ENCODE measurements around the gene TST. TPM values are rescaled to one million over a fixed set of nuclear protein-coding genes. Genes with fewer than 3 reads are reported as not detected.

Gene TST
- total and polyA plus RNA-seq, 2 donors (not counting 1 experiment from before 2014, with no cell fraction given), result 12.7 to 21.6 TPM

DNA sequence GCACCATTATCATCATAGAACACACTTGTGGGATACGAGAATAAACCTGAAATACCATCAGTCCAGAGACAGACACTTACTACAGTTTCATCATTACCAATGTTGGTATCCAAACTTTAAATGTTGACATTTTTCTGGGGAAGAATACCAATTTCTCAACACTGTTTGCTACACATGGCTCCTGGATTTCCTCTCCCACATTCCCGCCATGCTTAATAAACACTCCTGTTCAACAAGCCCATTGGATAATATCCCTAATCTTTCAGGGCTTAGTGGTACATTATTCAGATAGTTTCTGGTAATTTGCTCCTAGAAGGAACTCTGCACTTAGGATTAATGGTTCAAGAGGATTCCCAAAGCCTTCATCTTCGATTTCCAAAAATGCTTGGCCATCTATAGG, 57.6 kb downstream of the TST start:
- no peak for DNase-seq (ENCODE audit: low read depth in 2 of 2)
- Histone ChIP-seq H3K79me2 (ENCODE audit: control insufficient read depth, insufficient read depth, low read length) (no peaks in the 10 kb centered on the region), H2AFZ (ENCODE audit: low read length) (no peak overlapping the region), H3K9ac (ENCODE audit: insufficient read depth, low read length) (no peak overlapping the region), H3K36me3 (ENCODE audit: control insufficient read depth, insufficient read depth, low read length) (no peaks in the 10 kb centered on the region), H3K27me3 (ENCODE audit: control insufficient read depth, insufficient read depth, low read length) (no peaks in the 10 kb centered on the region), H3K9me3 (ENCODE audit: control insufficient read depth, insufficient read depth, low read depth, low read length) (no peaks in the 10 kb centered on the region), H4K20me1 (ENCODE audit: control insufficient read depth, extremely low read depth, insufficient read depth, low read length) (no peaks in the 10 kb centered on the region), H3K4me3 (replicated peaks in 1 of 4; ENCODE audit: control extremely low read depth in 1 of 4, insufficient read depth in 1 of 4, low read depth in 3 of 4, low read length in 4 of 4) (no peak overlapping the region), H3K4me2 (ENCODE audit: extremely low read depth, insufficient read depth, low read length) (no peak overlapping the region), H3K4me1 (ENCODE audit: control insufficient read depth, extremely low read depth, insufficient read depth, low read length) (no peaks in the 10 kb centered on the region), H3K27ac (ENCODE audit: insufficient read depth, low read length) (no peak overlapping the region)
- TF ChIP-seq, protein P1, sequence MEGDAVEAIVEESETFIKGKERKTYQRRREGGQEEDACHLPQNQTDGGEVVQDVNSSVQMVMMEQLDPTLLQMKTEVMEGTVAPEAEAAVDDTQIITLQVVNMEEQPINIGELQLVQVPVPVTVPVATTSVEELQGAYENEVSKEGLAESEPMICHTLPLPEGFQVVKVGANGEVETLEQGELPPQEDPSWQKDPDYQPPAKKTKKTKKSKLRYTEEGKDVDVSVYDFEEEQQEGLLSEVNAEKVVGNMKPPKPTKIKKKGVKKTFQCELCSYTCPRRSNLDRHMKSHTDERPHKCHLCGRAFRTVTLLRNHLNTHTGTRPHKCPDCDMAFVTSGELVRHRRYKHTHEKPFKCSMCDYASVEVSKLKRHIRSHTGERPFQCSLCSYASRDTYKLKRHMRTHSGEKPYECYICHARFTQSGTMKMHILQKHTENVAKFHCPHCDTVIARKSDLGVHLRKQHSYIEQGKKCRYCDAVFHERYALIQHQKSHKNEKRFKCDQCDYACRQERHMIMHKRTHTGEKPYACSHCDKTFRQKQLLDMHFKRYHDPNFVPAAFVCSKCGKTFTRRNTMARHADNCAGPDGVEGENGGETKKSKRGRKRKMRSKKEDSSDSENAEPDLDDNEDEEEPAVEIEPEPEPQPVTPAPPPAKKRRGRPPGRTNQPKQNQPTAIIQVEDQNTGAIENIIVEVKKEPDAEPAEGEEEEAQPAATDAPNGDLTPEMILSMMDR (conservative IDR thresholded peaks at IDR 0.05 in 1 of 2, IDR thresholded peaks at IDR 0.05 in 1 of 2; ENCODE audit: low read depth in 1 of 2, low read length in 2 of 2), result no peak
- no peak for TF ChIP-seq EZH2 (IDR thresholded peaks at IDR 0.05; ENCODE audit: low read length, missing control alignments)

Other genes starting within 250 kb of the TST start
- 16.2 and 19.0 TPM in 2 replicates for gene IFT27, start 243.3 kb downstream of the TST start, total RNA-seq
- 12.3 and 14.1 TPM in 2 replicates for gene IFT27, start 243.3 kb downstream of the TST start, polyA plus RNA-seq
- gene PVALB, start 202.4 kb downstream of the TST start, total RNA-seq, result not detected in 2 replicates
- not detected in 2 replicates for gene PVALB, start 202.4 kb downstream of the TST start, polyA plus RNA-seq
- gene NCF4, start 158.4 kb downstream of the TST start, total RNA-seq, result not detected in 2 replicates
- not detected in 2 replicates for gene NCF4, start 158.4 kb downstream of the TST start, polyA plus RNA-seq
- gene CSF2RB, start 105.8 kb downstream of the TST start, total RNA-seq, result not detected in 2 replicates
- gene CSF2RB, start 105.8 kb downstream of the TST start, polyA plus RNA-seq, result not detected in 2 replicates
- gene MPST, start 295 bp upstream of the TST start, total RNA-seq, result 51.5 and 76.8 TPM in 2 replicates
- 13.5 and 14.8 TPM in 2 replicates for gene MPST, start 295 bp upstream of the TST start, polyA plus RNA-seq
- 19.3 and 19.5 TPM in 2 replicates for gene KCTD17, start 32.3 kb upstream of the TST start, total RNA-seq
- gene KCTD17, start 32.3 kb upstream of the TST start, polyA plus RNA-seq, result 10.6 and 19.2 TPM in 2 replicates
- gene TMPRSS6, start 90.3 kb upstream of the TST start, total RNA-seq, result not detected in 2 replicates
- not detected in 2 replicates for gene TMPRSS6, start 90.3 kb upstream of the TST start, polyA plus RNA-seq
- not detected in 2 replicates for gene IL2RB, start 130.5 kb upstream of the TST start, total RNA-seq
- gene IL2RB, start 130.5 kb upstream of the TST start, polyA plus RNA-seq, result 0.03 and 0.07 TPM in 2 replicates
- 3.5 and 4.6 TPM in 2 replicates for gene C1QTNF6, start 168.8 kb upstream of the TST start, total RNA-seq
- 3.0 and 7.4 TPM in 2 replicates for gene C1QTNF6, start 168.8 kb upstream of the TST start, polyA plus RNA-seq
- not detected in 2 replicates for gene SSTR3, start 193.0 kb upstream of the TST start, total RNA-seq
- not detected in 2 replicates for gene SSTR3, start 193.0 kb upstream of the TST start, polyA plus RNA-seq
- 1.5 and 2.1 TPM in 2 replicates for gene RAC2, start 224.8 kb upstream of the TST start, total RNA-seq
- gene RAC2, start 224.8 kb upstream of the TST start, polyA plus RNA-seq, result 10.5 and 10.9 TPM in 2 replicates

Measured in fibroblast of lung (primary cell).